H9 (cell line): ENCODE results near the gene TRPC6. TPM values are rescaled to one million over a fixed set of nuclear protein-coding genes. Genes with fewer than 3 reads are reported as not detected.

Source experiments
- DNase-seq: peaks from one replicate; pipeline ENCODE4 v3.0.0-alpha.2; 2017
- H2AFZ ChIP-seq: one replicate; pipeline ENCODE4 v1.6.1; 2013; ENCODE audit warnings: mild to moderate bottlenecking, low read length, control low read depth, moderate library complexity
- H2AK5ac ChIP-seq: 2 replicates; pipeline ENCODE4 v1.6.1; 2013; ENCODE audit warnings: low read length, control low read depth, mixed read lengths; ENCODE audit not compliant: insufficient read length
- H2BK120ac ChIP-seq: one replicate; pipeline ENCODE4 v1.6.1; 2013; ENCODE audit warnings: low read depth, mild to moderate bottlenecking, low read length, control low read depth, inconsistent platforms; ENCODE audit not compliant: poor library complexity, severe bottlenecking
- H2BK12ac ChIP-seq: 2 replicates; pipeline ENCODE4 v1.6.1; 2013; ENCODE audit warnings: low read length, control low read depth, mixed read lengths, low read depth; ENCODE audit not compliant: insufficient read length
- H2BK15ac ChIP-seq: 2 replicates; pipeline ENCODE4 v1.6.1; 2013; ENCODE audit warnings: low read depth, low read length, control low read depth
- H2BK20ac ChIP-seq: one replicate; pipeline ENCODE4 v1.6.1; 2013; ENCODE audit warnings: low read depth, mild to moderate bottlenecking, low read length, control low read depth, inconsistent platforms; ENCODE audit not compliant: poor library complexity, severe bottlenecking
- H2BK5ac ChIP-seq: 2 replicates; pipeline ENCODE4 v1.6.1; 2013; ENCODE audit warnings: low read length, control low read depth, mixed read lengths; ENCODE audit not compliant: insufficient read length
- H3K14ac ChIP-seq: 2 replicates; pipeline ENCODE4 v1.6.1; 2013; ENCODE audit warnings: low read length, control low read depth; ENCODE audit not compliant: insufficient read depth
- H3K18ac ChIP-seq: 2 replicates; pipeline ENCODE4 v1.6.1; 2013; ENCODE audit warnings: low read depth, mild to moderate bottlenecking, mixed read lengths, low read length, control low read depth; ENCODE audit not compliant: insufficient read length
- H3K23ac ChIP-seq: 2 replicates; pipeline ENCODE4 v1.6.1; 2013; ENCODE audit warnings: low read length, control low read depth, mixed read lengths, low read depth; ENCODE audit not compliant: insufficient read length
- H3K23me2 ChIP-seq: 2 replicates; pipeline ENCODE4 v1.6.1; 2013; ENCODE audit warnings: low read depth, mild to moderate bottlenecking, mixed read lengths, low read length, control low read depth; ENCODE audit not compliant: insufficient read length, poor library complexity, severe bottlenecking
- H3K27ac ChIP-seq: 2 replicates; pipeline ENCODE4 v1.5.1; 2013; ENCODE audit warnings: low read length, control low read depth, mixed read lengths, low read depth; ENCODE audit not compliant: insufficient read length
- H3K27me3 ChIP-seq: 2 replicates; pipeline ENCODE4 v1.6.1; 2013; ENCODE audit warnings: low read length, control low read depth, inconsistent platforms; ENCODE audit not compliant: insufficient read depth
- H3K4ac ChIP-seq: 2 replicates; pipeline ENCODE4 v1.6.1; 2013; ENCODE audit warnings: low read depth, mild to moderate bottlenecking, control low read depth, inconsistent platforms, low read length, moderate library complexity
- H3K4me1 ChIP-seq: 2 replicates; pipeline ENCODE4 v1.6.1; 2013; ENCODE audit warnings: low read length, control low read depth, inconsistent platforms; ENCODE audit not compliant: insufficient read depth
- H3K4me2 ChIP-seq: 2 replicates; pipeline ENCODE4 v1.6.1; 2013; ENCODE audit warnings: low read length, control low read depth, mixed read lengths; ENCODE audit not compliant: insufficient read length, insufficient read depth
- H3K56ac ChIP-seq: 2 replicates; pipeline ENCODE4 v1.6.1; 2013; ENCODE audit warnings: low read depth, mild to moderate bottlenecking, mixed read lengths, low read length, control low read depth; ENCODE audit not compliant: insufficient read length
- H3K79me1 ChIP-seq: 2 replicates; pipeline ENCODE4 v1.6.1; 2013; ENCODE audit warnings: low read depth, mild to moderate bottlenecking, moderate library complexity, low read length, control low read depth, inconsistent platforms; ENCODE audit not compliant: insufficient read depth, poor library complexity, severe bottlenecking
- H3K79me2 ChIP-seq: 2 replicates; pipeline ENCODE4 v1.6.1; 2013; ENCODE audit warnings: low read length, control low read depth, inconsistent platforms; ENCODE audit not compliant: insufficient read depth
- H3K9ac ChIP-seq: 2 replicates; pipeline ENCODE4 v1.6.1; 2013; ENCODE audit warnings: low read length, control low read depth, mixed read lengths; ENCODE audit not compliant: insufficient read length; ENCODE audit errors: extremely low read depth
- H3K9me3 ChIP-seq: one replicate; pipeline ENCODE4 v1.6.1; 2013; ENCODE audit warnings: low read depth, low read length, inconsistent platforms; ENCODE audit not compliant: control insufficient read depth
- H3T11ph ChIP-seq: one replicate; pipeline ENCODE4 v1.6.1; 2013; ENCODE audit warnings: mild to moderate bottlenecking, low read length, control low read depth, inconsistent platforms
- H4K20me1 ChIP-seq: one replicate; pipeline ENCODE4 v1.6.1; 2013; ENCODE audit not compliant: control insufficient read depth, insufficient read length, insufficient read depth
- H4K5ac ChIP-seq: 2 replicates; pipeline ENCODE4 v1.6.1; 2013; ENCODE audit warnings: low read depth, mild to moderate bottlenecking, mixed read lengths, low read length, control low read depth; ENCODE audit not compliant: insufficient read length
- H4K8ac ChIP-seq: replicated peaks from 2 replicates; pipeline ENCODE4 v1.6.1; 2013; ENCODE audit warnings: low read length, control low read depth, mixed read lengths, low read depth; ENCODE audit not compliant: insufficient read length
- H4K91ac ChIP-seq: 2 replicates; pipeline ENCODE4 v1.6.1; 2013; ENCODE audit warnings: low read depth, mild to moderate bottlenecking, moderate library complexity, mixed read lengths, low read length, control low read depth; ENCODE audit not compliant: insufficient read length
- H3K27ac Mint-ChIP-seq, 3 experiments: 2 replicates in 2 of 3; 3 replicates in 1 of 3; pipeline ENCODE4 v1.8.0; 2020 to 2021; ENCODE audit warnings: mixed read lengths in 3 of 3, mild to moderate bottlenecking in 1 of 3, moderate library complexity in 1 of 3
- H3K27me3 Mint-ChIP-seq: 2 replicates; pipeline ENCODE4 v1.8.0; 2021; ENCODE audit warnings: low read depth, mild to moderate bottlenecking, moderate library complexity, mixed read lengths
- H3K36me3 Mint-ChIP-seq, 3 experiments: 2 replicates in 2 of 3; 3 replicates in 1 of 3; pipeline ENCODE4 v1.8.0; 2020 to 2021; ENCODE audit warnings: low read depth in 3 of 3, mixed read lengths in 3 of 3; ENCODE audit not compliant: insufficient read depth in 1 of 3
- H3K4me1 Mint-ChIP-seq, 2 experiments: 2 replicates each; pipeline ENCODE4 v1.8.0; 2020; ENCODE audit warnings: mixed read lengths in 2 of 2
- H3K4me3 Mint-ChIP-seq, 2 experiments: 2 replicates in 1 of 2; 3 replicates in 1 of 2; pipeline ENCODE4 v1.8.0; 2020 to 2021; ENCODE audit warnings: mild to moderate bottlenecking in 2 of 2, mixed read lengths in 2 of 2, moderate library complexity in 1 of 2
- H3K9me3 Mint-ChIP-seq, 2 experiments: 2 replicates in 1 of 2; 3 replicates in 1 of 2; pipeline ENCODE4 v1.8.0; 2020; ENCODE audit warnings: mild to moderate bottlenecking in 2 of 2, mixed read lengths in 2 of 2, moderate library complexity in 1 of 2
- WGBS: extraction: QIAGEN DNeasy Blood & Tissue Kit; methylation state at CpG from one replicate; pipeline ENCODE4 v1.1.7; 2013; ENCODE audit warnings: missing lambda C conversion rate, low lambda C conversion rate, mixed read lengths; ENCODE audit not compliant: insufficient read length; ENCODE audit errors: extremely low coverage; 5-methylcytosine and 5-hydroxymethylcytosine counted together
- total RNA-seq: library from RNA; stranded (reverse); gene quantifications from 2 replicates; pipeline ENCODE4 v1.2.1, GENCODE V29; 2021
- TF ChIP-seq, protein P1 (sequence below): fragments of 200-600 bp; sonication (generic); conservative IDR thresholded peaks from 3 replicates; pipeline ENCODE4 v1.8.0; 2021; ENCODE audit warnings: antibody characterized with exemption, mild to moderate bottlenecking

TRPC6 gene
- total RNA-seq, 1 experiment from 2014 or later: 14.4 TPM

DNA sequence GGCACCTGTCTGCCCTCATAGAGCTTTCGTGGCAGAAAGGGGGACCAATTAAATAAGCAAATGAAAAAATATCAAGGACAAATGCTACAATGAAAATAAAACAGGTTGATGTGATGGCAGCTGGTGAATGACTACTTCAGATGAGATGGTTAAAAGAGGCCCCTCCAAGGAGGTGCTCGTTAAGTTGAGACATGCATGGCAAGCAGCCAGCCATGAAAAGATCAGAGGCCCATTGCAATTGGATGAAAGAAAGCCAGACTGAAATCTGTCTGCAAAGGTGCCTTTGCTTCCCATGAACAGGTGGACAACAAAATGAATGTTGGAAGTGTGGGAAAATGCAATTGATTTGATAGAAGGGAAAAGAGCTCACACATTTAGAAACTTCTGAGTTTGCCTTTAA lies 848 bp upstream of the TRPC6 start:
- Histone ChIP-seq H4K5ac (no peak overlapping the region), H3K9ac (no peak overlapping the region), H3K23me2 (peaks cover 8% of the 10 kb centered on the region), H2BK20ac (no peak overlapping the region), H3K27me3 (peaks cover 15% of the 10 kb centered on the region), H4K20me1 (no peaks in the 10 kb centered on the region), H2AFZ (no peak overlapping the region), H2BK5ac (no peak overlapping the region), H3K79me2 (no peaks in the 10 kb centered on the region), H3K27ac (no peak overlapping the region), H2BK15ac (no peak overlapping the region), H4K91ac (no peak overlapping the region), H2BK120ac (no peak overlapping the region), H4K8ac (no peak overlapping the region), H3T11ph (no peak overlapping the region), H3K18ac (no peak overlapping the region), H3K56ac (no peak overlapping the region), H3K4me1 (no peaks in the 10 kb centered on the region; the same call in 1 of the 2 replicates), H3K14ac (no peak overlapping the region), H3K9me3 (no peaks in the 10 kb centered on the region), H3K23ac (no peak overlapping the region), H2AK5ac (no peak overlapping the region), H2BK12ac (no peak overlapping the region), H3K79me1 (no peaks in the 10 kb centered on the region), H3K4ac (no peak overlapping the region), H3K4me2 (no peak overlapping the region)
- Mint-ChIP-seq H3K9me3 (peaks cover 0 to 2% of the 10 kb centered on the region in 2 experiments; a peak in 2 of 5 replicates), H3K4me1 (peaks cover 16 to 24% of the 10 kb centered on the region in 2 experiments), H3K27me3 (peaks cover 43% of the 10 kb centered on the region), H3K27ac (no peak overlapping the region), H3K4me3 (no peak overlapping the region), H3K36me3 (peaks cover 0 to 3% (median 3%) of the 10 kb centered on the region in 3 experiments; a peak in 4 of 7 replicates)
- TF ChIP-seq, protein P1, sequence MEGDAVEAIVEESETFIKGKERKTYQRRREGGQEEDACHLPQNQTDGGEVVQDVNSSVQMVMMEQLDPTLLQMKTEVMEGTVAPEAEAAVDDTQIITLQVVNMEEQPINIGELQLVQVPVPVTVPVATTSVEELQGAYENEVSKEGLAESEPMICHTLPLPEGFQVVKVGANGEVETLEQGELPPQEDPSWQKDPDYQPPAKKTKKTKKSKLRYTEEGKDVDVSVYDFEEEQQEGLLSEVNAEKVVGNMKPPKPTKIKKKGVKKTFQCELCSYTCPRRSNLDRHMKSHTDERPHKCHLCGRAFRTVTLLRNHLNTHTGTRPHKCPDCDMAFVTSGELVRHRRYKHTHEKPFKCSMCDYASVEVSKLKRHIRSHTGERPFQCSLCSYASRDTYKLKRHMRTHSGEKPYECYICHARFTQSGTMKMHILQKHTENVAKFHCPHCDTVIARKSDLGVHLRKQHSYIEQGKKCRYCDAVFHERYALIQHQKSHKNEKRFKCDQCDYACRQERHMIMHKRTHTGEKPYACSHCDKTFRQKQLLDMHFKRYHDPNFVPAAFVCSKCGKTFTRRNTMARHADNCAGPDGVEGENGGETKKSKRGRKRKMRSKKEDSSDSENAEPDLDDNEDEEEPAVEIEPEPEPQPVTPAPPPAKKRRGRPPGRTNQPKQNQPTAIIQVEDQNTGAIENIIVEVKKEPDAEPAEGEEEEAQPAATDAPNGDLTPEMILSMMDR: no peak
- WGBS: no CpG with 5 or more reads among the region's 2 CpGs
- no peak for DNase-seq
